HG03565 (cell line): ENCODE results near the gene TRPC5OS.

Experiments used
- ATAC-seq: cut with Tn5 transposase; IDR thresholded peaks from one replicate; pipeline ENCODE4 v1.9.1; 2021; ENCODE audit warnings: mild to moderate bottlenecking, moderate library complexity; ENCODE audit not compliant: unreplicated experiment

TRPC5OS gene

GRCh38 chrX:111875881-111876280, at the start of gene TRPC5OS:
Gene TRPC5OS, plus strand, starts transcription at chrX:111876181. Its CDS starts 25,669 bp downstream, at chrX:111901850.
- ATAC-seq, result no peak

- no peak for ATAC-seq
Observed at GRCh38 chrX:111829345-111829744, 46.6 kb upstream of the TRPC5OS start.

DNA sequence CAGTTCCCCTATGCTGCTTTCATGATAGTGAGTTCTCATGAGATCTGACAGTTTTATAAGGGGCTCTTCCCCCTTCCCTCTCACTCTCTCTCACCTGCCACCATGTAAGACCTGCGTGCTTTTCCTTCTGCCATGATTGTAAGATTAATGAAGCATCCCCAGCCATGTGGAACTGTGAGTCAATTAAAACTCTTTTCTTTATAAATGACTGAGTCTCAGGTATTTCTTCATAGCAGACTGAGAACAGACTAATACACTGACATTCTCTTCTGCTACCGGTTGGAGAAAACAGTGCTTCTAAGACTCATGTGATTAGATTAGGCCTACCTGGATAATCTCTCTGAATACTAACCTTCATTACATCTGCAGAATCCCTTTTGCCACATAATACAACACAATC, 45.4 kb upstream of the TRPC5OS start:
- ATAC-seq, result no peak

DNA sequence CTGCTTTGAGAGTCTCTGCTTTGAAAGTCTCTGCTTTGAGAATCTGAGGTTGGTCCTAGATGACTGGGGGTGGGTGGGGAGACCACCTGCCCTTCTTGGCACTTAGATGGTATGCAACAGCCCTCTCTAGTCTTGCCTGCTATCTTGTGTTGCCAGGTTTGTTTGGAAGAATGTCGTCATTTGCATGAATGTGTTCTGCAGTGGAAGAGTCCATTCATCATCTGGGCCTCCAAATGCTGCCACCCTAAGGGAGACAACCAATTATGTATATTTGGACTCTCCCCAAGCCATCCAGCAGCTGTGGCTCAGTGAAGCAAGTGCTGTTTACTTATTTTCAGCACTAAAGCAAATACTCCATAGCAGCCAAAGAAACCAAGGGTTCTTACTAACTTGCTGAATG, 44.6 kb upstream of the TRPC5OS start:
- no peak for ATAC-seq

DNA sequence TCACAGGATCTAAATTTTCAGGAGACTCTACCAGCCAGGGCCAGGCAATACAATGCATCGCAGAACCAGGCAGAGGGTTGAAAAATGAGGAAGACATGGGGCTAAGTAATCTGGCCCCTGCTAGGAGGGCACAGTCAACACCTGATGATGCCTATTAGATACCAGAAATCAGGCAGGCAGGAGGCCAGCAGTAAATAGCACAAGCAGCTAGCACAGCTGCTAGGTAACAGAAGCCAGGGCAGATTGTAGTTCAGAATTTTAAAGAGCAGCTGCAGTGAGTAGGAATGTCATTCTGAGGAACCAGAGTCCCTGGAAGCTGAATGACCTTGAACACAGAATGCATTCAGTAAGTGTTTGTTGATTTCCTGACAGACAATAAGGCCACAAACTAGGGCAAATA, 38.8 kb upstream of the TRPC5OS start:
- ATAC-seq, result no peak

DNA sequence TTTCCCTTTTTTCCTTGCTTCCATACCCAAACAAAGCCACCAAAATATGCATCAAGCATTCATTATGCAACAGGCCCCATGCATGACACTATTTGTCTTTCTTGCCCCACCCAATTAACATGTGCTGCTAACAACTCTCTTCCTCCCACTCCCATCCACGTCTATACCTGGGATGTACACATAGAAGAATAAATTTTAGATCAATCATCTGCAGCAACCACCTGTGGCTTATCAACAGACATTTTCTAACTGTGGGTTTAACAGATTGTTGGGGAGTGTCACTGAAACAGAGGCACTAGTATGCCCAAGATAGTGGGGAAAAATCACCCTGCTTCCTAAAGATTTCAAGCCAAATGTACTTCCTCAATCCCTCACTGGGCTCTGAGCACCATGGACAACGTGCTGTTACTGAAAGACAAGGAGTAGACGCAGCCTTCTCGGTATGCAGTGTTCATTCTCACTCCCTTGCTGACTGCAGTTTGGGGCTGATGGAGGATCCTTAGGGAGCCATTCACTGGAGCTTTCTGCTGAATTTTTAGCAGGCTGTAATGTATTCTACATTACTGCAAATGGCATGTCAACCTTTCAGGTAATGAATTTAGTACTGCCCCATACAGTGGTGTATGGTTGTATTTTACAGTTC, 28.4 kb upstream of the TRPC5OS start:
- ATAC-seq, result no peak

DNA sequence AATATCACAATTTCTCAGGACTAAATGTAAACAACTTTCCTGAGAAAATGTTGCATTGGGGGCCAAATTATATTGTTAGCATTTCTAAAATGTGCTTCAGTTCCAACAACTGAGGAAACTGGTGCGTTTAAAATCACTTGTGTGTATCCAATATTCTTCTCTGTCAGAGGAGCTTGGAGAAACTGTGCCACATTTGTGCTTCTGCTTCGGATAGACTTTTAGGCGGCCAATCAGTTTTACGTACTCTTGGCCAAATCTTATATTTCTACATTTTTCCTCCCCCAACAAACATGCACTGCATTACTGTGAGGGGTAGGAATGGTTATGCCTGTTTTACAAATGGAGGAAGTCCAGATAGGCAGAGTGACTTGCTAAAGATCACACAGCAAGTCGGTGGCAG, 27.4 kb upstream of the TRPC5OS start:
- ATAC-seq, result no peak

- no peak for ATAC-seq
Observed at GRCh38 chrX:111850975-111851374, 25.0 kb upstream of the TRPC5OS start.

GRCh38 chrX:111854556-111855490, 21.2 kb upstream of the TRPC5OS start:
- ATAC-seq, result no peak

DNA sequence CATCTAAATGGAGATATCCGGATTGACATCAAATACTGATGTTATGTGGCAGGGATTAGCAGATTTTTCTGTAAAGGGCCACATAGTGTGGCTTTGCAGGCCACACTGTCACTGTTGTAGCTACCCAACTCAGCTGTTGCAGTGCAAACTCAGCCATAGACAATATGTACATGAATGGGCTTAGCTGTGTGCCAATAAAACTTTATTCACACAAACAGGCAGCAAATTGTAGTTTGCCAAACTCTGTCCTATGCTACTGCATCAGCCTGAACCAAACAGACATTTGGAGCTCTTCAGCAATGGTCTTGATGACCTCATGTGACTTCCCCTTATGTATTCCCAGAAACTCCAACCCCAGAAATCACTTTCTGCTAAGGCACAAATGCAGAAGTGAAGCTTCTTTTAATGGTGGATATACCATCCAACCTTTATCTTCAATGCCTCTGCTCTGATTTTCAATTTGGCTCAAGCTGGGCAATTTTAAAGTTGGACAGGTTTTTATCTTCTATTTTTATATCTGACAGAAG, 18.4 kb upstream of the TRPC5OS start:
- no peak for ATAC-seq

GRCh38 chrX:111861605-111862004, 14.4 kb upstream of the TRPC5OS start:
- no peak for ATAC-seq

DNA sequence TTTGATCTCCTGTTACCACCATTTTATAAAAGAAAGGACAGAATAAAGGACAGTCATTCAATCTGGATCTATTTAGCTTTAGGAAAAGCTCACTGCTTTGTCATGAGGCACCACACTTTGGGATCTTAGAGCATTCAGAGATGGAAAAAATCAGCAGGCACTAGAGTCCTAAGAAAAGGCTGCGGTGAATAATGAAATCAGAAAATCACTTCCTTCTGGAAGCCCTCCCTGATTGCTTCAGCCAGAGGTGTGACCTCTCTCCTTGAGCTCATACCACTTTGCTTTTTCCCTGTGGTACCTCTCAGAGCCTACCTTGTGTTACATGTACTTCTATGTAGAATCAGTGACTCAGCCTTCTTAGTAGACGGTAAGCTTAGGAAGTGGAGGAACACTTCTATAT, 8.7 kb upstream of the TRPC5OS start:
- no peak for ATAC-seq

DNA sequence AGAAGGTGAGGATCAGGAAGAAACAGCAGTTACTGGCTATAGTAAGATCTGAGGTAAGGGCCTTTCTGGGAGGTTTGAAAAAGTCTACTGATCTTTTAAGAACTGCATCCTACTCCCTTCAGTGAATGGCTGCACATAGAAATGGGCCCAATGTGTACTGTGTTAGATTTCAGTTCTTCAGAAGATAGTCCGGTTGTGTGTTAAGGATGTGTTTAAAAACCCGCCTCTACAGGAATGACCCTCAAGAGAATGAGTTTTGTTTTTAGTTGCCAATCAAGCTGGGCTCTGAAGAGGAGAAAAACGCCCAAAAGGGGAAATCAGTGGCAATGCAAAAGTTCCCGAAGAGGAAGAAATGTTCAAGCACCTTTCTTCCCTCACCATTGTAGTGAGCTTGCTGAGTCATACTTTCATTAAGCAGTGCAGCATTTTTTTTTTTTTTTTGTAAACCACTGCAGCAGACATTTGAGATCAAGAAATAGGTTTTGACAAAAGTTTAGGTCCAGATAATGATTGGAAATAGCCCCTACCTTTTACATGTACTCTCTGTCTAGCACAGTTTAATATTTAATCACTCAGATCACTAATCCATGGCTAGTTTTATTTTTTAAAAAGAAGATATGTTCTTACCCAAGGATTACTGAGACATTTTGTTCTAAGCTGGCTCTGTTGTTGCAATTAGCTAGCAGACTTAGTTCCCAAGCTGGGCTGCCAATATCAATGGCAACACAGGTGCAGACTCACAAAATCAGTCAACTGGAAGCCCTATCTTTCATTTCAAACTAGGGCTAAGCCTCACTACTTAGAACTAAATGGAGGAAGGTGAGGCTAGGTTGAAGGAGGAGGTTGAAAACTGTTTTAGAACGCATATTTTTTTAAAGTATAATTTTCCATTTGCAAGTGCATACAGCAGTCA, 7.0 kb upstream of the TRPC5OS start:
- peak; percentile 63 for ATAC-seq

DNA sequence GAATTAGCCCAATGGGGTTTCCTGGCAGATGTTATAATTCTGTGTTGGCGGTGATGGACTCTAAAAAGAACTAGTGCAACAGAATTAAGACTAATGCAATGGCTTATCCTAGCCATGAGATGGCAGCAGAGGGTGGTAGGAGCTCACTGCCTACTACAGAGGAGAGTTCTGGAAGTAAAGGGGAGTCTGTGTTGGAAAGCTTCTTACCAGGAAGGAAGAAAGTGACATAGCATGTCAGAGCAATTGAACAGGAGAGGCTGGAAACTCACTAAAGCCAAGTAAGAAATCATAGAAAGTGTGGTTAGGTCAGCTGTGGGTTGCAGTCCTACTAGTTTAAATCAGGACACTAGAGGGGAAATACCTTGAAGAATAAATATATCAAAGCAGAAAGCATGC, 6.3 kb upstream of the TRPC5OS start:
- peak; percentile 82 for ATAC-seq

- ATAC-seq, result no peak
Observed at GRCh38 chrX:111874241-111874640, 1.7 kb upstream of the TRPC5OS start.

DNA sequence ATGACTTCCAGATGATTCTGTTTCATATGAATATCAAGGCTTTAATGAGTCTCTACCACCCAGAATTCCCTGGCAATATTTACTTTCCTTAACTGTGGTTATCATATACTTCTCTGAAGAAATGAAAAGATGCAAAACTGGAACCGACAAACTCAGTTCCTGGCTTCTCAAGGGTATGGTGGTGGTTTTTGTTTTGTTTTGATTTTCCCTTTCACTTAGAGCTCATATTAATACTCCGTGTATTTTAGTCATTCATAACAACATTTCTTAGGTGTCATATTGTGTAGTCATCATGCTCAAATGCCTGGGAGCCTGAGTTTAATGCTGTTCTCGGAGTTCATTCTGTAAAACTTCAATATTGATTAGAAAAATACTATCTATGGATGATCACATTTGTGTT, 665 bp downstream of the TRPC5OS start:
- ATAC-seq, result no peak

DNA sequence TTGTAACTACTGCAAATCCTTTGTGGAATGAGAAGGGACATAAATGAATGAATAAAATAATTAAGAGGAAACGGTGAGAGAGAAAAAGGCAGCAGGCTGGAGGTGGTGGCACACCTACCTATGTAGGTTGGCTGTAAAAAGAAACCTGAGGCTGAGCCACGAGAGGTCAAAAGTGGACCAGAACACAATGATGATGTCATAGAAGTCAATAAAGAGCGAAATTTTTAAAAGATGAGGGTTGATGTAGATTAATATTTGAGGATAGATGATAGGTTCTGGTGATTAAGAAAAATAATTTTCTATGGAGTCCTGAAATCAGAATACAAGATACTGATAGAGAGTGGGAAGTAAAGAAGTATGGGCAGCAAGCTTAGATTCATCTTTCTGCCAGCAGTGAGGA, 1.7 kb downstream of the TRPC5OS start:
- no peak for ATAC-seq

DNA sequence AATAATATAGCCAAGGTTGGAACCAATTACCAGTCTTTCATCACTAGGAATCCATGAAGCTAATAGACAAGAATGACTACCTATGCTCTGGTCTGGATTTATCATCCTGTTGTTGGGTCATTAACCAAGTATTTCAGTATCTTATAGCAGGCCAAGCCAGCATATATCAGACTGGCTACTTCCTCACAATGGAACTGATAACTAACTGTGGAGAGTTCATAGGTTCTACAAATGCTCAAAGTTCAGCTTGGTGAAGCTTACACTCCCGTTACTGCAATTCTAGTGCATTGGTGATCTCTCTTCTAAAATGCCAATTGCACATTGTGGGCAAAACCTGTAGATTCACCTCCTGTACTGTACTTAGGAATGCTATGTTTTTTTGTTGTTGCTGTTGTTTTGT, 4.8 kb downstream of the TRPC5OS start:
- no peak for ATAC-seq

DNA sequence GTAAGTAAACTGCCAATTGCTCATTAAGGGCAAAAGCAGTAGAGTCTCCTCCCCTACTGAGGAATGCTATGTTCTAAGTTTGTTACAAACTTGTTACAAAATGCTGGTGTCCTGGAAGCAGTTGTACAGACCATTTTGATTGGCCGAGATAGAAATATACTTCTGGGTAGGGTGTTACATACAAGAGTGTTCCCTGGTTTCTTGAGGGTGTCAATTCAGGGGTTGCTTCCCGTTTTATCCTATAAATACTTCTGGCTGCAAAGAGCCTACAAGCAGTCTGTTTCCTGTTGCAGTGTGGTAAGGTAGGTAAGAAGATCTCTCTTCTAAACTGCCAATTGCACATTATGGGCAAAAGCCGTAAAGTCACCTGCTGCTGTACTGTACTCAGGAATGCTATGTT, 5.7 kb downstream of the TRPC5OS start:
- ATAC-seq, result no peak

DNA sequence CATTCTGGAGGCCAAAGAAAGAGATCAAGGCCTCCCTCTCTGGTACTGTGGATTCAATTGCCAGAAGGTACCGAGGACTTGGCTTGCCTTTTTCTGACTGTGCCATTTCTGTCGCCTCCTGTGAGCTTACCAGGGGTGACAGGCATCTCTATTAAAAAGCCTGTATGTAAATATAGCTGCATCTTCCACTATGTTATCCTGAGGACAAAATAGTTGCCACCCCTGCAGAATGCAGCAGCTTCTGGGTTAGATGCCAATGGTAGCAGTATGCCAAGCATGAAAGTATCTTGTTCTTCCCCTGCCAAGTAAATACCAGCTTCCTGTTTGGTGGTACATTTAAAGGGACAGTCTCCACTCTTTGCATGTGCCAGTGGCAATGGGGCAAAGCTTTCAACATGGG, 10.7 kb downstream of the TRPC5OS start:
- ATAC-seq, result no peak

- ATAC-seq, result no peak
Observed at GRCh38 chrX:111888600-111888999, 12.6 kb downstream of the TRPC5OS start.
